OCI-LY7 (cell line): ENCODE data around the gene HEXIM2.

Experiments used
- EZH2phosphoT487 ChIP-seq: fragments of 200-600 bp; sonication (generic); IDR thresholded peaks from 2 replicates; pipeline ENCODE4 v1.6.1; 2018; ENCODE audit warnings: low read depth, borderline replicate concordance, mild to moderate bottlenecking, mixed run types, antibody characterized with exemption, low read length, moderate library complexity, mixed read lengths
- TF ChIP-seq, protein P1 (sequence below): fragments of 200-600 bp; sonication (generic); conservative IDR thresholded peaks from 2 replicates; pipeline ENCODE4 v1.5.1; 2014; ENCODE audit warnings: mild to moderate bottlenecking, antibody characterized with exemption, low read length, moderate library complexity, mixed read lengths

DNA sequence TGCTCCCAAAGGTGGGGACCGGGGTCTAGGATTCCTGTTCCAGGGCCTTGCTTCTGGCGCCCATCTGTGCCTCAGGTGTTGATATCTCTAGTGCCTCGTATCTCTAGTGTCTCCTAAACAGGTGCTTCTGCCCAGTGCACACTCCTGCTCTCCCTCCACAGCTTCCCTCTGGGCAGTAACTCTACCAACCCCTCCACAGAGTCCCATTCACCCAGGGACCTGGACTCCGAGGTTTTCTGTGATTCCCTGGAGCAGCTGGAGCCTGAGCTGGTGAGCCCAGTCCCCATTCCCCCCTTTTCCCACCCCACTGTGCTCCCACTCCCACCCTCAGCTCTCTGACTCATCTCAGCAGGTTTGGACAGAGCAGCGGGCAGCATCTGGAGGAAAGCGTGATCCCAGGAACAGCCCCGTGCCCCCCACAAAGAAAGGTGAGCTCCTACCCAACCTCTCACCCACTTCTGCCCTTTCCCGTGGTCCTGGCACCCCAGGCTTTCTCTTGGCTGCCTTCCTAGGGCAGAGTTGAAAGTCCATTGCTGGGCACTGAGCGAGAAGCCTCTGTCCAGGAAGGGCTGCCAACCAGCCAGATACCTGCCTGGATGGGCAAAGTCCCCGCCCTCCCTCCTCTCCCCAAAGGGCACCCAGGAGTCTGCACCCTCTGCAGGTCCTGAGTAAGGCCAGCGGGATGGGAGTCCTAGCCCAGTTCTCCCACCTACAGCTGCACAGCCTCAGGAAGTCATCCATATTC, 23.9 kb upstream of the HEXIM2 start:
- TF ChIP-seq, protein P1, sequence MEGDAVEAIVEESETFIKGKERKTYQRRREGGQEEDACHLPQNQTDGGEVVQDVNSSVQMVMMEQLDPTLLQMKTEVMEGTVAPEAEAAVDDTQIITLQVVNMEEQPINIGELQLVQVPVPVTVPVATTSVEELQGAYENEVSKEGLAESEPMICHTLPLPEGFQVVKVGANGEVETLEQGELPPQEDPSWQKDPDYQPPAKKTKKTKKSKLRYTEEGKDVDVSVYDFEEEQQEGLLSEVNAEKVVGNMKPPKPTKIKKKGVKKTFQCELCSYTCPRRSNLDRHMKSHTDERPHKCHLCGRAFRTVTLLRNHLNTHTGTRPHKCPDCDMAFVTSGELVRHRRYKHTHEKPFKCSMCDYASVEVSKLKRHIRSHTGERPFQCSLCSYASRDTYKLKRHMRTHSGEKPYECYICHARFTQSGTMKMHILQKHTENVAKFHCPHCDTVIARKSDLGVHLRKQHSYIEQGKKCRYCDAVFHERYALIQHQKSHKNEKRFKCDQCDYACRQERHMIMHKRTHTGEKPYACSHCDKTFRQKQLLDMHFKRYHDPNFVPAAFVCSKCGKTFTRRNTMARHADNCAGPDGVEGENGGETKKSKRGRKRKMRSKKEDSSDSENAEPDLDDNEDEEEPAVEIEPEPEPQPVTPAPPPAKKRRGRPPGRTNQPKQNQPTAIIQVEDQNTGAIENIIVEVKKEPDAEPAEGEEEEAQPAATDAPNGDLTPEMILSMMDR: no peak
- no peak for TF ChIP-seq EZH2phosphoT487
